Gastrocnemius medialis (tissue), 4 donors: ENCODE data around the gene BMPER. TPM values are rescaled to one million over a fixed set of nuclear protein-coding genes. Genes with fewer than 3 reads are reported as not detected.

Experiments
- ATAC-seq, 2 donors: fragments of 150-250 bp; one replicate each; pipeline ENCODE4 v1.9.1; 2016
- DNase-seq, 2 donors: peaks; one replicate each; pipeline ENCODE4 v3.0.0-alpha.2; 2019
- H3K27ac ChIP-seq, 4 donors: fragments of 200-600 bp; sonication (generic); 1 replicate in 1 of 4; 2 replicates in 3 of 4; pipeline ENCODE4 v1.5.1; 2016 to 2018; ENCODE audit warnings: mild to moderate bottlenecking in 2 of 4, moderate library complexity in 1 of 4
- H3K27me3 ChIP-seq, 3 donors: fragments of 200-600 bp; sonication (generic) in 2 of 3; 1 replicate in 1 of 3; 2 replicates in 2 of 3; pipeline versions ENCODE4 v1.5.1 to v1.6.0; 2016 to 2019; ENCODE audit warnings: mild to moderate bottlenecking in 1 of 3, moderate library complexity in 1 of 3
- H3K36me3 ChIP-seq, 2 donors: fragments of 200-600 bp; sonication (generic) in 1 of 2; one replicate each; pipeline ENCODE4 v1.5.1; 2017 to 2018
- H3K4me1 ChIP-seq, 2 donors: fragments of 200-600 bp; sonication (generic) in 1 of 2; one replicate each; pipeline ENCODE4 v1.5.1; 2016 to 2017; ENCODE audit warnings: mild to moderate bottlenecking in 2 of 2
- H3K4me3 ChIP-seq, 4 donors: fragments of 200-600 bp; sonication (generic) in 3 of 4; 1 replicate in 1 of 4; 2 replicates in 3 of 4; pipeline ENCODE4 v1.5.1; 2016 to 2019; ENCODE audit warnings: mild to moderate bottlenecking in 2 of 4
- H3K9me3 ChIP-seq, 3 donors: fragments of 200-600 bp; sonication (generic) in 2 of 3; 1 replicate in 1 of 3; 2 replicates in 2 of 3; pipeline ENCODE4 v1.5.1; 2016 to 2019
- POLR2A ChIP-seq, 2 donors: fragments of 450-650 bp; IDR thresholded peaks; one replicate each; pipeline ENCODE4 v1.6.1; 2017; ENCODE audit warnings: antibody characterized with exemption in 2 of 2, mild to moderate bottlenecking in 2 of 2, moderate library complexity in 2 of 2
- in situ Hi-C, 4 donors: fragments of 200-750 bp; cut with MboI; loops; one replicate each; pipeline versions ENCODE4 v1.15.0 to v1.8.0; 2017; ENCODE audit warnings: low sequenced_read_pairs in 4 of 4
- intact Hi-C: fragments of 100-400 bp; cut with DNase I; formaldehyde crosslinking; loops from one replicate; pipeline ENCODE4 v1.15.1; 2023; ENCODE audit warnings: low total_unique reads
- total RNA-seq, 4 donors: library from RNA; depleted of rRNA; stranded (reverse); fragments of >200 nt; gene quantifications; one replicate each; pipeline versions ENCODE4 v1.1.0 to v1.2.3, GENCODE V29; 2016
- TF ChIP-seq, protein P1 (sequence below), 5 experiments: fragments of 450-650 bp in 3 of 5; fragments of 200-600 bp in 2 of 5; sonication (generic) in 2 of 5; IDR thresholded peaks in 4 of 5; conservative IDR thresholded peaks in 1 of 5; 1 replicate in 4 of 5; 2 replicates in 1 of 5; pipeline ENCODE4 v1.5.1; 2016 to 2019; ENCODE audit warnings: antibody characterized with exemption in 5 of 5, mild to moderate bottlenecking in 3 of 5, moderate library complexity in 3 of 5

BMPER gene
- total RNA-seq, 4 donors from 2014 or later, result 1.7 to 11.0 (median 4.5) TPM

DNA sequence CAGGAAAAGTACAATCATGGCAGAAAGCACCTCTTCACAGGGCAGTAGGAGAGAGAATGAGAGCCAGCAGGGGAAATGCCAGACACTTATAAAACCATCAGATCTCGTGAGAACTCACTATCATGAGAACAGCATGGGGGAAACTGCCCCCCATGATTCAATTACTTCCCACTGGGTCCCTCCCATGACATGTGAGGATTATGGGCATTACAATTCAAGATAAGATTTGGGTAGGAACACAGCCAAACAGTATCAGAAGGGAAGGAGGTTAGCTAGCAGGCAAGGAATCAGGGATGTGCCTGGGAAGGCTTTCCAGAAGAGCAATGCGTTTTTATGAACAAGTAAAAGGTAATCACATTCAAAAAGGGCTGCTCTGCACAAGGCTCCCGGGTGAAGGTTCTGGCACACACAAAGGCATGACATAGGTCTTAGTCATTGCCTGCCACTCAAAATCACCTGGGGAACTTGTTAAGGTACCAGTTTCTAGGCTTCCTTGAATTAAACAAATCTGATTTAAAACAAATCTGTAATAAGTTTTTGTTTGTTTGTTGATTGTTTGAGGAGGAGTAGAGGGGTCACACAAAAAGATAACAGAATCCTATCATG, 40.9 kb downstream of the BMPER start:
- in situ Hi-C loops, result loop anchor here (25.0 kb wide), 3 partner anchors 484 to 709 kb away; no protein-coding TSS in a partner anchor
- H3K4me1 ChIP-seq, result no peaks in the 10 kb centered on the region
- DNase-seq (no peak), ATAC-seq (no peak)
- intact Hi-C loops, result no loop called here
- no peaks in the 10 kb centered on the region for H3K9me3 ChIP-seq
- no peak overlapping the region for H3K27ac ChIP-seq
- no peaks in the 10 kb centered on the region for H3K36me3 ChIP-seq
- H3K4me3 ChIP-seq, result no peak overlapping the region
- TF ChIP-seq, protein P1, sequence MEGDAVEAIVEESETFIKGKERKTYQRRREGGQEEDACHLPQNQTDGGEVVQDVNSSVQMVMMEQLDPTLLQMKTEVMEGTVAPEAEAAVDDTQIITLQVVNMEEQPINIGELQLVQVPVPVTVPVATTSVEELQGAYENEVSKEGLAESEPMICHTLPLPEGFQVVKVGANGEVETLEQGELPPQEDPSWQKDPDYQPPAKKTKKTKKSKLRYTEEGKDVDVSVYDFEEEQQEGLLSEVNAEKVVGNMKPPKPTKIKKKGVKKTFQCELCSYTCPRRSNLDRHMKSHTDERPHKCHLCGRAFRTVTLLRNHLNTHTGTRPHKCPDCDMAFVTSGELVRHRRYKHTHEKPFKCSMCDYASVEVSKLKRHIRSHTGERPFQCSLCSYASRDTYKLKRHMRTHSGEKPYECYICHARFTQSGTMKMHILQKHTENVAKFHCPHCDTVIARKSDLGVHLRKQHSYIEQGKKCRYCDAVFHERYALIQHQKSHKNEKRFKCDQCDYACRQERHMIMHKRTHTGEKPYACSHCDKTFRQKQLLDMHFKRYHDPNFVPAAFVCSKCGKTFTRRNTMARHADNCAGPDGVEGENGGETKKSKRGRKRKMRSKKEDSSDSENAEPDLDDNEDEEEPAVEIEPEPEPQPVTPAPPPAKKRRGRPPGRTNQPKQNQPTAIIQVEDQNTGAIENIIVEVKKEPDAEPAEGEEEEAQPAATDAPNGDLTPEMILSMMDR (IDR thresholded peaks at IDR 0.05 in 4 of 5, conservative IDR thresholded peaks at IDR 0.05 in 1 of 5), result no peak
- no peak for TF ChIP-seq POLR2A (IDR thresholded peaks at IDR 0.05)
- H3K27me3 ChIP-seq, result no peaks in the 10 kb centered on the region

DNA sequence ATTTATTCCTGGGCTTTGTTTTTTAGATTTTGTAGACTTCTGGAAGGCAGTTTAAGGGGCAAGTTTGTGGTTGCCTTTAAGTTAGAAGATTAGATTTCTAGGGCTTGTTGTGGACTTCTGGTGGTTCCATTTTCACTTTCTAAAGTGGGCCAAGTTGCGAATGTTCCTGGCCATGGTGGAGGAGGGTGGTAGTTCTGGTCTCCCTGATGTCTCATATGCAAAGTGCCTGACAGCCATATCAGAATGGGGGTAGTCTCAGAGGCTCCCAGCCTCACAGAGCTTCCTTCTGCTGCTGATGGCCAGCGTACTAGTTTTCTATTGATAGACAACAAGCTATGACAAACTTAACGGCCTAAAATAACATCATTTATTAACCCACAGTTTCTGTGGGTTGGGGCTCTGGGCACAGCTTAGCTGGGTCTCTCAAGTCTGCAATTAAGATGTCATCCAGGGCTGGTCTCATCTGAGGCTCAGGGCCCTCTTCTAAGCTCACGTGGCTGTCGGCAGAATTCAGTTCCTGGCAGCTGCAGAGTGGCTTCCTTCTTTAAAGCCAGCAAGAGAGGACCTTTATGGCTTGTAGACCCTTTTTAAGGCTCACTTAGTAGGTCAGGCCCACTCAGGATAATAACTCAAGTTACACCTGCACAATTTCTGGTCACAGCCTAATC, 44.8 kb downstream of the BMPER start:
- intact Hi-C loops (no loop called here), in situ Hi-C loops (no loop called here)
- no peak for TF ChIP-seq POLR2A (IDR thresholded peaks at IDR 0.05)
- TF ChIP-seq, protein P1 (IDR thresholded peaks at IDR 0.05 in 4 of 5, conservative IDR thresholded peaks at IDR 0.05 in 1 of 5), result no peak
- Histone ChIP-seq H3K9me3 (no peaks in the 10 kb centered on the region), H3K27ac (no peak overlapping the region), H3K4me3 (no peak overlapping the region), H3K4me1 (no peaks in the 10 kb centered on the region), H3K36me3 (no peaks in the 10 kb centered on the region), H3K27me3 (no peaks in the 10 kb centered on the region)
- DNase-seq (no peak), ATAC-seq (no peak)

DNA sequence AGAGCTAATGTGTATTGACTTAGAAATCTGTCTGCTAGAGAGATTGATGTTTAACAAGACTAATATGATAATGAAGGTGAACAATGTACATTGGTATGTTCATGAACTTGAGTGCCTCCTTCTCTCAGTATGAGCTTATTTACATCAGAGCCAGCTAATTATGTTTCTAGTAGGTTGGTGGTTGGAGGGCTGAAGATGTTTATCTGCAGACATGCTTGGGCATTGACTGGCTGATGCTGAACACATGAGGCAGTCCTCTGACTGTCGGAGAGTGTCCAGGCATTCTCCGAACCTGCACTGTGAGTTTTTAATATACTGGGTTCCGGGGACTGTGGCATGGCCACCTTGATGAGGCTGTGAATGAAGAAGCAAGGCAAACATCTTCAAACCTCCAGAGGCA, 47.5 kb downstream of the BMPER start:
- no peaks in the 10 kb centered on the region for H3K27me3 ChIP-seq
- no peak overlapping the region for H3K27ac ChIP-seq
- intact Hi-C loops (no loop called here), in situ Hi-C loops (no loop called here)
- ATAC-seq (no peak), DNase-seq (no peak)
- TF ChIP-seq POLR2A (IDR thresholded peaks at IDR 0.05), result no peak
- TF ChIP-seq, protein P1 (IDR thresholded peaks at IDR 0.05 in 4 of 5, conservative IDR thresholded peaks at IDR 0.05 in 1 of 5), result no peak
- no peaks in the 10 kb centered on the region for H3K36me3 ChIP-seq
- no peaks in the 10 kb centered on the region for H3K9me3 ChIP-seq
- H3K4me1 ChIP-seq, result no peaks in the 10 kb centered on the region
- H3K4me3 ChIP-seq, result no peak overlapping the region

DNA sequence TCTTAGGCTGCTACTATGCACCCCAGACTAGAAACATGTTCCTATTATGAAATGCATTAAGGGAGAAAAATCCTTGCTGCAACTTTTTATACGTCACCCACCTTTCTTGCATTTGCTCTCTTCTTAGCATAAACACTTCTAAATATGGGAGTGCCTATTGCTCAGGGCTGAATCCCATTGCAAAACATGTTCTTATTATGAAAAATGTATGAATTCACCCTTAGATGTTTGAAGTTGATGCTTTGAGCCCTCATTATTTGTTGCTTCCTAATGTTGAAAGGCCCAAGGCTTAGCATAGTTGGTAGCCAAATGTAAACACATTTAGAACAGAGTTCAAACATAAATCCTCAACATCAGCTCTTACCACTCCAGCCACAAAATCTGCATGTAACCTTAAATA, 52.8 kb downstream of the BMPER start:
- H3K27ac ChIP-seq, result no peak overlapping the region
- intact Hi-C loops (no loop called here), in situ Hi-C loops (no loop called here)
- no peaks in the 10 kb centered on the region for H3K36me3 ChIP-seq
- no peak overlapping the region for H3K4me3 ChIP-seq
- TF ChIP-seq, protein P1 (IDR thresholded peaks at IDR 0.05 in 4 of 5, conservative IDR thresholded peaks at IDR 0.05 in 1 of 5), result no peak
- TF ChIP-seq POLR2A (IDR thresholded peaks at IDR 0.05), result no peak
- H3K4me1 ChIP-seq, result no peaks in the 10 kb centered on the region
- no peaks in the 10 kb centered on the region for H3K27me3 ChIP-seq
- ATAC-seq (no peak), DNase-seq (no peak)
- H3K9me3 ChIP-seq, result no peaks in the 10 kb centered on the region
